Tibial artery (tissue), 4 donors: ENCODE data around the gene FES.

Experiments
- DNase-seq, 2 donors: peaks; one replicate each; pipeline ENCODE4 v3.0.0-alpha.2; 2019
- H3K27ac ChIP-seq, 2 donors: fragments of 200-600 bp; sonication (generic) in 1 of 2; 1 replicate in 1 of 2; 2 replicates in 1 of 2; pipeline ENCODE4 v1.5.1; 2018 to 2019; ENCODE audit warnings: mild to moderate bottlenecking in 1 of 2
- H3K27me3 ChIP-seq, 2 donors: fragments of 200-600 bp; sonication (generic) in 1 of 2; one replicate each; pipeline versions ENCODE4 v1.5.1 to v1.6.0; 2016 to 2019
- H3K36me3 ChIP-seq, 3 donors: fragments of 200-600 bp; sonication (generic) in 2 of 3; one replicate each; pipeline ENCODE4 v1.5.1; 2016 to 2019; ENCODE audit warnings: mild to moderate bottlenecking in 2 of 3
- H3K4me1 ChIP-seq, 4 donors: fragments of 200-600 bp; sonication (generic) in 2 of 4; 1 replicate in 3 of 4; 2 replicates in 1 of 4; pipeline ENCODE4 v1.5.1; 2016 to 2019
- H3K4me3 ChIP-seq, 2 donors: fragments of 200-600 bp; sonication (generic) in 1 of 2; 1 replicate in 1 of 2; 2 replicates in 1 of 2; pipeline ENCODE4 v1.5.1; 2018 to 2019; ENCODE audit warnings: mild to moderate bottlenecking in 2 of 2
- H3K9me3 ChIP-seq, 3 donors: fragments of 200-600 bp; sonication (generic) in 1 of 3; one replicate each; pipeline ENCODE4 v1.5.1; 2016 to 2019
- intact Hi-C: fragments of 100-400 bp; cut with DNase I; formaldehyde crosslinking; loops from one replicate; pipeline ENCODE4 v1.15.0; 2023; ENCODE audit warnings: low total_unique reads
- TF ChIP-seq, protein P1 (sequence below), 2 experiments: fragments of 200-600 bp in 1 of 2; fragments of 450-650 bp in 1 of 2; IDR thresholded peaks; one replicate each; pipeline ENCODE4 v1.5.1; 2017 to 2019; ENCODE audit warnings: antibody characterized with exemption in 2 of 2, mild to moderate bottlenecking in 1 of 2, moderate library complexity in 1 of 2

Gene FES

GRCh38 chr15:90878660-90879059 lies 5.6 kb upstream of the FES start:
- no peak for DNase-seq
- intact Hi-C loops: no loop called here
- Histone ChIP-seq H3K27me3 (no peaks in the 10 kb centered on the region), H3K27ac (no peak overlapping the region), H3K9me3 (no peaks in the 10 kb centered on the region), H3K4me1 (peaks cover 0 to 19% (median 16%) of the 10 kb centered on the region in 4 donors), H3K36me3 (peaks cover 45 to 73% (median 72%) of the 10 kb centered on the region in 3 donors), H3K4me3 (no peak overlapping the region)
- TF ChIP-seq, protein P1, sequence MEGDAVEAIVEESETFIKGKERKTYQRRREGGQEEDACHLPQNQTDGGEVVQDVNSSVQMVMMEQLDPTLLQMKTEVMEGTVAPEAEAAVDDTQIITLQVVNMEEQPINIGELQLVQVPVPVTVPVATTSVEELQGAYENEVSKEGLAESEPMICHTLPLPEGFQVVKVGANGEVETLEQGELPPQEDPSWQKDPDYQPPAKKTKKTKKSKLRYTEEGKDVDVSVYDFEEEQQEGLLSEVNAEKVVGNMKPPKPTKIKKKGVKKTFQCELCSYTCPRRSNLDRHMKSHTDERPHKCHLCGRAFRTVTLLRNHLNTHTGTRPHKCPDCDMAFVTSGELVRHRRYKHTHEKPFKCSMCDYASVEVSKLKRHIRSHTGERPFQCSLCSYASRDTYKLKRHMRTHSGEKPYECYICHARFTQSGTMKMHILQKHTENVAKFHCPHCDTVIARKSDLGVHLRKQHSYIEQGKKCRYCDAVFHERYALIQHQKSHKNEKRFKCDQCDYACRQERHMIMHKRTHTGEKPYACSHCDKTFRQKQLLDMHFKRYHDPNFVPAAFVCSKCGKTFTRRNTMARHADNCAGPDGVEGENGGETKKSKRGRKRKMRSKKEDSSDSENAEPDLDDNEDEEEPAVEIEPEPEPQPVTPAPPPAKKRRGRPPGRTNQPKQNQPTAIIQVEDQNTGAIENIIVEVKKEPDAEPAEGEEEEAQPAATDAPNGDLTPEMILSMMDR (IDR thresholded peaks at IDR 0.05): no peak

- Histone ChIP-seq H3K9me3 (no peaks in the 10 kb centered on the region), H3K27me3 (no peaks in the 10 kb centered on the region), H3K27ac (no peak overlapping the region), H3K4me1 (peaks cover 0 to 22% (median 18%) of the 10 kb centered on the region in 4 donors), H3K4me3 (no peak overlapping the region), H3K36me3 (peaks cover 45 to 73% (median 72%) of the 10 kb centered on the region in 3 donors)
- TF ChIP-seq, protein P1 (IDR thresholded peaks at IDR 0.05): no peak
- intact Hi-C loops: no loop called here
- peak in 1 of 2 donors; percentile 64 for DNase-seq
Measured at GRCh38 chr15:90879730-90880366, 4.5 kb upstream of the FES start.

- TF ChIP-seq, protein P1 (IDR thresholded peaks at IDR 0.05): no peak
Measured at GRCh38 chr15:90880381-90881145, 3.7 kb upstream of the FES start.

GRCh38 chr15:90881181-90881977 lies 2.9 kb upstream of the FES start:
- no peak overlapping the region for H3K4me3 ChIP-seq
- TF ChIP-seq, protein P1 (IDR thresholded peaks at IDR 0.05): no peak
- intact Hi-C loops: no loop called here
- H3K27me3 ChIP-seq: no peaks in the 10 kb centered on the region
- H3K27ac ChIP-seq: peak overlapping the region in 1 of 2 donors; percentile 98
- H3K4me1 ChIP-seq: peaks cover 0 to 38% (median 25%) of the 10 kb centered on the region in 4 donors
- no peaks in the 10 kb centered on the region for H3K9me3 ChIP-seq
- DNase-seq: peak in 1 of 2 donors; percentile 69
- peaks cover 38 to 65% (median 62%) of the 10 kb centered on the region in 3 donors for H3K36me3 ChIP-seq

More at GRCh38 chr15:90880381-90881145, 3.7 kb upstream of the FES start:
- Histone ChIP-seq H3K4me3 (no peak overlapping the region), H3K27me3 (no peaks in the 10 kb centered on the region), H3K9me3 (no peaks in the 10 kb centered on the region), H3K27ac (no peak overlapping the region), H3K4me1 (peaks cover 0 to 30% (median 23%) of the 10 kb centered on the region in 4 donors), H3K36me3 (peaks cover 45 to 73% (median 70%) of the 10 kb centered on the region in 3 donors)
- DNase-seq: peak in 1 of 2 donors; percentile 64
- intact Hi-C loops: no loop called here

DNA sequence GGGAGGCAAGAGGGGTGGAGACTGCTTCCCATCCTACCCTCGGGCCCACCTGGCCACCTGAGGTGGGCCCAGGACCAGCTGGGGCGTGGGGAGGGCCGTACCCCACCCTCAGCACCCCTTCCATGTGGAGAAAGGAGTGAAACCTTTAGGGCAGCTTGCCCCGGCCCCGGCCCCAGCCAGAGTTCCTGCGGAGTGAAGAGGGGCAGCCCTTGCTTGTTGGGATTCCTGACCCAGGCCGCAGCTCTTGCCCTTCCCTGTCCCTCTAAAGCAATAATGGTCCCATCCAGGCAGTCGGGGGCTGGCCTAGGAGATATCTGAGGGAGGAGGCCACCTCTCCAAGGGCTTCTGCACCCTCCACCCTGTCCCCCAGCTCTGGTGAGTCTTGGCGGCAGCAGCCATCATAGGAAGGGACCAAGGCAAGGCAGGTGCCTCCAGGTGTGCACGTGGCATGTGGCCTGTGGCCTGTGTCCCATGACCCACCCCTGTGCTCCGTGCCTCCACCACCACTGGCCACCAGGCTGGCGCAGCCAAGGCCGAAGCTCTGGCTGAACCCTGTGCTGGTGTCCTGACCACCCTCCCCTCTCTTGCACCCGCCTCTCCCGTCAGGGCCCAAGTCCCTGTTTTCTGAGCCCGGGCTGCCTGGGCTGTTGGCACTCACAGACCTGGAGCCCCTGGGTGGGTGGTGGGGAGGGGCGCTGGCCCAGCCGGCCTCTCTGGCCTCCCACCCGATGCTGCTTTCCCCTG lies 2.2 kb upstream of the FES start:
- intact Hi-C loops: no loop called here
- no peak overlapping the region for H3K4me3 ChIP-seq
- H3K9me3 ChIP-seq: no peaks in the 10 kb centered on the region
- H3K4me1 ChIP-seq: peaks cover 0 to 38% (median 25%) of the 10 kb centered on the region in 4 donors
- peak overlapping the region in 1 of 2 donors; percentile 98 for H3K27ac ChIP-seq
- peaks cover 30 to 62% (median 59%) of the 10 kb centered on the region in 3 donors for H3K36me3 ChIP-seq
- DNase-seq: peak in 1 of 2 donors; percentile 68
- H3K27me3 ChIP-seq: no peaks in the 10 kb centered on the region
- TF ChIP-seq, protein P1 (IDR thresholded peaks at IDR 0.05): no peak
